Right lobe of liver (tissue), 4 donors: ENCODE results near the gene TTC12.

Experiments
- POLR2A ChIP-seq: fragments of 450-650 bp; IDR thresholded peaks from one replicate; pipeline ENCODE4 v1.6.1; 2017; ENCODE audit warnings: antibody characterized with exemption, mild to moderate bottlenecking
- TF ChIP-seq, protein P1 (sequence below), 4 donors: fragments of 200-600 bp in 3 of 4; fragments of 450-650 bp in 1 of 4; IDR thresholded peaks; one replicate each; pipeline versions ENCODE4 v1.5.1 to v1.8.0; 2016 to 2022; ENCODE audit warnings: antibody characterized with exemption in 4 of 4, mild to moderate bottlenecking in 2 of 4
- donor health status: DM: no; HTN: no; CAD: no.
- donor health status: DM: no; HTN: no; CAD: no.
- donor health status: DM: no; HTN: yes; CAD: no.

DNA sequence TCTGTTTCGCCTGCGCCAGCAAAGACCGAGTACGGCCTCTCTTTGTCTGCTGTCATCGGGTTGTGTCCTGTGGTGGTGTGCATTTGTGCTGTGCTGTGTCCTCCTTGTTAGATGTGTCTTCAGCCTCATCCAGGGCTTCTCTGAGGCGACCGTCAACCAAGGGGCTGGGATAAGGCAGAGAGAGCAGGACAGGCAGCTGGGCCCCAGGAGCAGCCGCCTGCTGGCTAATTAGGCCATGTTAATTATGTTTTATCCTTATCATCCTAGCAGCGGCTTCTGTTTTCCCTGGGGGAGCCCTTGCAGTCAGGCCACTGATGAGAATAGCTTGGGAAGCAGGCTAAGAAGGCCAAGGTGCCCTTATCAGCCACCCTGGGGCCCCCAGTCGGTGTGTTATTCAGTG lies 40.7 kb upstream of the TTC12 start:
- TF ChIP-seq, protein P1, sequence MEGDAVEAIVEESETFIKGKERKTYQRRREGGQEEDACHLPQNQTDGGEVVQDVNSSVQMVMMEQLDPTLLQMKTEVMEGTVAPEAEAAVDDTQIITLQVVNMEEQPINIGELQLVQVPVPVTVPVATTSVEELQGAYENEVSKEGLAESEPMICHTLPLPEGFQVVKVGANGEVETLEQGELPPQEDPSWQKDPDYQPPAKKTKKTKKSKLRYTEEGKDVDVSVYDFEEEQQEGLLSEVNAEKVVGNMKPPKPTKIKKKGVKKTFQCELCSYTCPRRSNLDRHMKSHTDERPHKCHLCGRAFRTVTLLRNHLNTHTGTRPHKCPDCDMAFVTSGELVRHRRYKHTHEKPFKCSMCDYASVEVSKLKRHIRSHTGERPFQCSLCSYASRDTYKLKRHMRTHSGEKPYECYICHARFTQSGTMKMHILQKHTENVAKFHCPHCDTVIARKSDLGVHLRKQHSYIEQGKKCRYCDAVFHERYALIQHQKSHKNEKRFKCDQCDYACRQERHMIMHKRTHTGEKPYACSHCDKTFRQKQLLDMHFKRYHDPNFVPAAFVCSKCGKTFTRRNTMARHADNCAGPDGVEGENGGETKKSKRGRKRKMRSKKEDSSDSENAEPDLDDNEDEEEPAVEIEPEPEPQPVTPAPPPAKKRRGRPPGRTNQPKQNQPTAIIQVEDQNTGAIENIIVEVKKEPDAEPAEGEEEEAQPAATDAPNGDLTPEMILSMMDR (IDR thresholded peaks at IDR 0.05) = no peak
- TF ChIP-seq POLR2A = no peak
